GM12872 (cell line): ENCODE measurements around the gene MOB4.

ENCODE experiments used
- CTCF ChIP-seq: IDR thresholded peaks from 3 replicates; pipeline ENCODE4 v1.5.1; 2011; ENCODE audit warnings: low read depth, mild to moderate bottlenecking, low read length, moderate library complexity; ENCODE audit not compliant: insufficient read depth

The MOB4 gene

GRCh38 chr2:197515739-197516392 is at the start of gene MOB4:
Gene MOB4, plus strand, starts transcription at chr2:197516066. Its CDS starts 21 bp downstream, at chr2:197516087.
- TF ChIP-seq CTCF = no peak

- no peak for TF ChIP-seq CTCF
These were observed 43.7 kb upstream of the MOB4 start for GRCh38 chr2:197472166-197472565.

GRCh38 chr2:197477797-197478196 is 38.1 kb upstream of the MOB4 start:
- no peak for TF ChIP-seq CTCF

GRCh38 chr2:197480165-197481036 is 35.5 kb upstream of the MOB4 start:
- no peak for TF ChIP-seq CTCF

- no peak for TF ChIP-seq CTCF
These were observed 29.7 kb upstream of the MOB4 start for GRCh38 chr2:197486175-197486574.

- no peak for TF ChIP-seq CTCF
These were observed 28.5 kb upstream of the MOB4 start for GRCh38 chr2:197487385-197487784.

- no peak for TF ChIP-seq CTCF
These were observed 20.3 kb upstream of the MOB4 start for GRCh38 chr2:197495433-197496134.
